ENCODE data around the gene PHF21A. TPM values are rescaled to one million over a fixed set of nuclear protein-coding genes. Genes with fewer than 3 reads are reported as not detected.
"Not testable (repeated sequence)": the region's sequence is repeated elsewhere in the genome, so short reads cannot be mapped to it uniquely, and the experiment has no call there.

Gene PHF21A
- total and polyA plus RNA-seq, 2 donors, result 24.3 to 36.6 TPM

GRCh38 chr11:45993531-45994001 is 127.7 kb downstream of the PHF21A start:
- no peaks in the 10 kb centered on the region for H3K4me1 ChIP-seq (ENCODE audit: insufficient read depth)
- no peak for DNase-seq (ENCODE audit: extremely low spot score)

GRCh38 chr11:45988921-45989320 is 132.3 kb downstream of the PHF21A start:
- no peak overlapping the region for H3K27ac ChIP-seq (ENCODE audit: low read depth)
- no peak for DNase-seq (ENCODE audit: extremely low spot score)
- no peaks in the 10 kb centered on the region for H3K36me3 ChIP-seq (ENCODE audit: insufficient read depth)
- no peaks in the 10 kb centered on the region for H3K4me1 ChIP-seq (ENCODE audit: insufficient read depth)
- 78% methylated on average over 1 of the region's 1 CpG for WGBS
- no peak overlapping the region for H3K4me3 ChIP-seq (ENCODE audit: low read depth, low read length)

More at GRCh38 chr11:45993531-45994001, 127.7 kb downstream of the PHF21A start:
- no peak overlapping the region for H3K4me3 ChIP-seq (ENCODE audit: low read depth, low read length)
- H3K36me3 ChIP-seq (ENCODE audit: insufficient read depth), result no peaks in the 10 kb centered on the region
- 25% methylated on average over 6 of the region's 6 CpGs for WGBS
- H3K27ac ChIP-seq (ENCODE audit: low read depth), result no peak overlapping the region

DNA sequence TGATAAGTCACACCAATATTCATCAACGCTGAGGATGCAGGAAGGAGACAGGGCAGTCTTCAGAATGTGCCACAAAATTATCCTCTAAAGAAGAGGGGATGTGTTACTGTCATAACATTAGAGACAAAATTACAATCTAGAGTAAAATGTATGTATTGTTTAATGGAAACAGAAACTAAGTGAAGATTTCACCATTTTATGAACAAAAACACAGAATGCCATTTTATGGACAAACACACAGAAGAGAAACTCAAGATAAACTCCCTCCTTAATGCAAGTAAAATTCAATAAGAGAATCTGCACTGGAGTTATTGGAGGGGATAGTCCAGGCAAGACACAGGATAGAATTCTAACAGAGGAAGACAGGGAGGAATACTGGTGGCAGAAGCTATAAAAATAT is 136.0 kb downstream of the PHF21A start:
- WGBS, result 90% methylated on average over 1 of the region's 1 CpG
- H3K27ac ChIP-seq (ENCODE audit: low read depth), result no peak overlapping the region
- H3K4me3 ChIP-seq (ENCODE audit: low read depth, low read length), result no peak overlapping the region
- peaks cover 3% of the 10 kb centered on the region for H3K4me1 ChIP-seq (ENCODE audit: insufficient read depth)
- DNase-seq (ENCODE audit: extremely low spot score), result no peak
- H3K36me3 ChIP-seq (ENCODE audit: insufficient read depth), result no peaks in the 10 kb centered on the region

DNA sequence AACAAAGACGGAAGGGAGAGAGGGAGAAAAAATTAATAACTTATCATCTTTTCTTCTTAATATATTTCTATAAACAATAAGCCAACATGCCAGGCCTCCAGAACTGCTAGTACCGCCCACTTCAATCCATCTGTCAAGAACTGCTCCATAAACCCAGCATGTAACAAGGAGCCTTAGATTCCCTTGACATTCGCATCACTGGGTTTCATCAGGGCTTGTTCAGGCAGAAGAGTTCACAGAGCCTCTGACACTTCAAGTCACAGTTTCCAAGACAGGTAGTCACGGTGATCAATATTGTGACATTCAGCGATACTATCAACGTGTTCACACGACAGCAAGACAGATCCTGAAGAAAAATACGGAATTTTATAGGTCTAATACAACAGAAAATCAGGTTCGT is 137.1 kb downstream of the PHF21A start:
- no peaks in the 10 kb centered on the region for H3K36me3 ChIP-seq (ENCODE audit: insufficient read depth)
- no peak overlapping the region for H3K27ac ChIP-seq (ENCODE audit: low read depth)
- H3K4me3 ChIP-seq (ENCODE audit: low read depth, low read length), result no peak overlapping the region
- DNase-seq (ENCODE audit: extremely low spot score), result no peak
- H3K4me1 ChIP-seq (ENCODE audit: insufficient read depth), result peaks cover 3% of the 10 kb centered on the region
- 89% methylated on average over 9 of the region's 9 CpGs for WGBS

DNA sequence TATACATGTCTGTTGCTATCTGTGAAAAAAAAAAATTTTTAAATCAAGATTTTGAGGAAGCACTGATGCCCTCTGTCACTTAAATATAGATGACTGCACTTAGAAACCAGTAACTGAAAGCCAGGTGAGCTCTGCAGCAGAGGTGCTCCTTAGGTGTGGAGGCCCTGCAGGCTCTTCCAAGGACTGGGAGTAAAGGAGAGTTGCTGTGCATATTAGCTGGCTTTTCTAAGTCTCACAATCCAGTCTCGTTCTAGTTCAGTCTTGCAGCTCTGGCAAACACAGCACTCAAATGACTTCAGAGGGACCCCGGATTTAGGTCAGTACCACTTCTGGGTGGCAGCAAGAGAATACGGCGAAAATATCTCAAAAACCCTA is 137.8 kb downstream of the PHF21A start:
- no peak overlapping the region for H3K4me3 ChIP-seq (ENCODE audit: low read depth, low read length)
- no peak overlapping the region for H3K27ac ChIP-seq (ENCODE audit: low read depth)
- WGBS, result 73% methylated on average over 4 of the region's 4 CpGs
- peaks cover 3% of the 10 kb centered on the region for H3K36me3 ChIP-seq (ENCODE audit: insufficient read depth)
- no peak for DNase-seq (ENCODE audit: extremely low spot score)
- peaks cover 3% of the 10 kb centered on the region for H3K4me1 ChIP-seq (ENCODE audit: insufficient read depth)

DNA sequence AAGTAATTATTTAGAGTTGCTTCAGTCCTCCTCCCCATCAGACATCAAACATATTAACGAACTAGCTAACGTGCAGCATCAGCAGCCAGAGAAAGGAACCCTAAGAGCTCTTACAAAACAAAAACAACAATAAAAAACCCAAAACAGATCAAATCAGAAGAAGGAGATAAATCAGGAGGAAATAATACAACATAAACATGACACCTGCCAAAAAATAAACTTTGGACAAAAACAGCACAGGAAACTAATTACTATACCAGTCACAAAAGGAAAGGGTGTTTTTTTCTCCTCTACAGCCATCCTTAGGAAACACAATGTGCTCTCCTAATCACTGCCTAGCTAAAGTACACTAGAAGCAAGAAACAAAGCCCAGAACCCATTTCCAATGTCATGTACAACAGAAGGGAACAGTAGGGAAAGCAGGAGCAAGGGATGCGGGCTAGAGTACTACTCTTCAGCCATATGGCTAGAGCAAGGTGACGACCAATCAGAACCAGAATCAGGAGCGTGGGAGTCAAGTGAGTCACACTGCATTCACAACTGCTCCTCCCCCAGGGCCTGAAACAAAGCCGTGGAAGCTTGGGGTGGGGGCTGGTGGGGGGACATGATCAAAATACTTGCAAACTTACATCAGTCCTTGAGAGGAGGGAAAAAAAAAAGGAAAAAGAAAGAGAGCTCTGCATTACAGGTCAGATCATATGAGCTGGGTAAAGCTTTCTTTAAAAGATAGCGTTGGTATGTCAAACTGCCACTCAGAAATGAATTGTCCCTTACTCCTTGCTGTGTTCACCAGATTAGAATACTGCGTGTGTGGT is 138.4 kb downstream of the PHF21A start:
- Histone ChIP-seq H3K36me3 (ENCODE audit: insufficient read depth) (peaks cover 4% of the 10 kb centered on the region), H3K27ac (ENCODE audit: low read depth) (no peak overlapping the region), H3K4me3 (ENCODE audit: low read depth, low read length) (no peak overlapping the region), H3K4me1 (ENCODE audit: insufficient read depth) (peaks cover 3% of the 10 kb centered on the region)
- 48% methylated on average over 8 of the region's 8 CpGs for WGBS
- DNase-seq (ENCODE audit: extremely low spot score), result no peak

DNA sequence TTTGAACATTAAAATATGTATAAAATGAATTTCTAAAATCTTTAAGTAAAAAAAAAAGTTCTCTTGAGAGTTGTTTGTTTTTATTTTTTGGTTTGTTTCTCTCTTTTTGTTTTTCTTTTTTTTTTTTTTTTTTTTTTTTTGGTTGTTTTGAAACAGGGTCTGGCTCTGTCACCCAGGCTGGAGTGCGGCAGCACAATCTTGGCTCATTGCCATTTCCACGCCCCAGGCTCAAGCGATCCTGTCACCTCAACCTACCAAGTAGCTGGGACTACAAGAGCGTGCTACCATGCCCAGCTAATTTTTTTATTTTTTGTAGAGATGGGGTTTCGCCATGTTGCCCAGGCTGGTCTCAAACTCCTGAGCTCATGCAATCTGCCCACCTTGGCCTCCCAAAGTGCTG is 139.4 kb downstream of the PHF21A start:
- DNase-seq (ENCODE audit: extremely low spot score); H3K36me3 ChIP-seq (ENCODE audit: insufficient read depth); H3K4me1 ChIP-seq (ENCODE audit: insufficient read depth); H3K4me3 ChIP-seq (ENCODE audit: low read depth, low read length); H3K27ac ChIP-seq (ENCODE audit: low read depth): not testable (repeated sequence)
- WGBS, result 79% methylated on average over 5 of the region's 5 CpGs

- DNase-seq (ENCODE audit: extremely low spot score), result no peak
- WGBS, result 87% methylated on average over 1 of the region's 1 CpG
- H3K36me3 ChIP-seq (ENCODE audit: insufficient read depth), result peaks cover 5% of the 10 kb centered on the region
- no peak overlapping the region for H3K27ac ChIP-seq (ENCODE audit: low read depth)
- no peak overlapping the region for H3K4me3 ChIP-seq (ENCODE audit: low read depth, low read length)
- no peaks in the 10 kb centered on the region for H3K4me1 ChIP-seq (ENCODE audit: insufficient read depth)
Observed at GRCh38 chr11:45974806-45975205, 146.4 kb downstream of the PHF21A start.

DNA sequence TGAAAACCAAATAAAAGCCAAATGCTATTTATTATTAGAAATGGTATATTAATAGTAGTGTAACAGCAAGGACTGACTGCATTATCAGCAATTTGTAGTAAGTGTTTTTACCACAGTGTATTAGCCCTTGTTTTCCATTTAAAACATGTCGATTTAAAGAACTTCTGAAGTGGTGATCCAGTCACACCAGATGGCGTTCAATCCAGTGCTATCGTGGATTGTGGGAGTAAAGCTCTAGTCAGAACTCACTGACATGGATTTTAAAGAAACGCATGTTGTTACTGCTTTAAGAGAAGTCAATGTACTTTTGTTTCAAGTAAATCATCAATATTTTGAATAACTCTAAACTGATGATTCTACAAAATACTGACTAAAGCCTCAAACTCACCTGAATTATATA is 147.7 kb downstream of the PHF21A start:
- Histone ChIP-seq H3K27ac (ENCODE audit: low read depth) (no peak overlapping the region), H3K4me1 (ENCODE audit: insufficient read depth) (no peaks in the 10 kb centered on the region), H3K36me3 (ENCODE audit: insufficient read depth) (peaks cover 4% of the 10 kb centered on the region), H3K4me3 (ENCODE audit: low read depth, low read length) (no peak overlapping the region)
- 56% methylated on average over 4 of the region's 4 CpGs for WGBS
- no peak for DNase-seq (ENCODE audit: extremely low spot score)

DNA sequence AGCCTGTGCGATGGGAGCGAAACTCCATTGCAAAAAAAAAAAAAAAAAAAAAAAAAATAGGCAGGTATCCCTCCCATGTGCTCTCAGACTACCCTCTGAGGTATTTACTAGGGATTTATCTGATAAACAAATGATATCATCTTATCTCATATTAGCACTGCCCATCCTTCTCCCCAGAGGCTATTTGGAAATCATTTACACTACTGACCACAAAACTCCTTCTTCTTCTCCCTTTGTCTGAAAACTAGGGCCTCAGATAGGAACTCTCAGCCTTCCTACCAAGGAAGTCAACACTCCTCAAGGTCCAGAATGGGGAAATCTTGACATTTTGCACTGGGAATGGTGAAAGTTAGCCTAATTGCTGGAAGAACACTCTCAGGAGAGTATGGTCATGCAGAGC is 152.4 kb downstream of the PHF21A start:
- 91% methylated on average over 2 of the region's 2 CpGs for WGBS
- DNase-seq (ENCODE audit: extremely low spot score), result no peak
- no peak overlapping the region for H3K27ac ChIP-seq (ENCODE audit: low read depth)
- H3K36me3 ChIP-seq (ENCODE audit: insufficient read depth), result no peaks in the 10 kb centered on the region
- H3K4me1 ChIP-seq (ENCODE audit: insufficient read depth), result no peaks in the 10 kb centered on the region
- H3K4me3 ChIP-seq (ENCODE audit: low read depth, low read length), result no peak overlapping the region

DNA sequence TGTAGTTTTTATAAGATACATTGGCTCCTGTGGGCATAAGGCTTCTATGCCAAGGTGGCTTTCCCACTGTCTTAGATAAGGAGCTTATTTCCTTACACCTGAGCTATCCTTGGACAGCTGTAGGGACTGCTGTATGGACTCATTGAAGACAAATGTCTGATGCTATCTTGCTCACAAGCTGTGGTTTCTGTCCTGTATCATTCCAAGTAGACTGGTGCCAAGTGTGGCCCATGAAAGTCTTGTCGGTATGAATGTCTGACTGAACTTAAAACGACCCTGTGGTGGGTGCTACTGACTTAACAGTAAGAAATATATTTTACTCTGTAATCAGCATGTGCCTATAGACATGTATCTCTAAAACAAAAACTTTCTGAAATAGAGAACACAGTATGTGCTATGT is 153.7 kb downstream of the PHF21A start:
- H3K36me3 ChIP-seq (ENCODE audit: insufficient read depth), result no peaks in the 10 kb centered on the region
- H3K4me3 ChIP-seq (ENCODE audit: low read depth, low read length), result no peak overlapping the region
- DNase-seq (ENCODE audit: extremely low spot score), result no peak
- H3K27ac ChIP-seq (ENCODE audit: low read depth), result no peak overlapping the region
- no peaks in the 10 kb centered on the region for H3K4me1 ChIP-seq (ENCODE audit: insufficient read depth)
- WGBS, result 61% methylated on average over 2 of the region's 2 CpGs

DNA sequence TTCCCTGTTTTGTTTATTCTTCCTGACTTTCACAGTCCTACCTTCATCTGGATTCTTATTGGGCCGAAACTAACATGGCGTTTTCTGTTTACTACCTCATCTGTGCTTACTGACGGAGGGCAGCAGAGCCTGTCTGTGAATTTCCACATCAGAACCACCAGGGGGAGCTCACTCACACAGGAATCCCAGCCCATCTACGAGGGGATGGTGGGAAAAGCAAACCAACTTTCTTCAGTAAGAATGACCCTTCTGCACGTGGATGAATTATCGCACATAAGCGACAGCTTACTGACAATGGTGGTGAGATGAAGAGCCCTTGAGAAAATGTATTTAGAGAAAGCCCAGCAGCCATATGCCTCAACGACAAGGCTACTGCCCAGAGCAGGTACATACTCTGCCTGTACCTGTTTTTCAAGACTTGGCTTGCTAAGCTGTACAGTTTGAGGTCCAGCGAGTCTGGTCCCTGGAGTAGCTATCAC is 156.3 kb downstream of the PHF21A start:
- H3K27ac ChIP-seq (ENCODE audit: low read depth), result no peak overlapping the region
- WGBS, result 22% methylated on average over 9 of the region's 9 CpGs
- H3K36me3 ChIP-seq (ENCODE audit: insufficient read depth), result no peaks in the 10 kb centered on the region
- H3K4me3 ChIP-seq (ENCODE audit: low read depth, low read length), result no peak overlapping the region
- H3K4me1 ChIP-seq (ENCODE audit: insufficient read depth), result no peaks in the 10 kb centered on the region
- DNase-seq (ENCODE audit: extremely low spot score), result peak; percentile 48

DNA sequence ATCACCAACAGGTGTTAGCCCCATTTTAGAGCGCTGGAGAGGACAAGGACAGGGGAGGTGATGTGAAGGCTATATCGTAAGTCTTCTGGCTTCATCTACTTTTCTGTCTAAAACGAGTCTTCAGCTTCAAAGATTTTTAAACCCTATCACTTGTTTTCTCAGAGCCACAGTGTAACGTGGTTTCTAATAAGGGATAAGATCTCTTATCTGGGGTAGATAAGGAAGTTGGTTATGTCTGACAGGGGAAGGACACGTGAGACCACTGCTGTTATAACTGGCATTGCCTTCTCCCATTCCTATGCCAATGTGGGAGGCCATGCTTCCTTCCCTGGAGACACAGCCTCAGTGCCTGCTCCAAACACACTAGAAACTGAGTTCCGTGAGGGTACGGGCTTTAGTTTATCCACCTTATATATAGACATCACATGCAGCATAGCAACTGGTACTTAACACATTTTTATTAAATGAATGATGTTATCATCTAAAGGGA is 159.5 kb downstream of the PHF21A start:
- WGBS, result 76% methylated on average over 7 of the region's 7 CpGs
- no peak overlapping the region for H3K27ac ChIP-seq (ENCODE audit: low read depth)
- H3K4me1 ChIP-seq (ENCODE audit: insufficient read depth), result no peaks in the 10 kb centered on the region

GRCh38 chr11:45960387-45961095 is 160.7 kb downstream of the PHF21A start:
- DNase-seq (ENCODE audit: extremely low spot score), result no peak
- no peak overlapping the region for H3K27ac ChIP-seq (ENCODE audit: low read depth)
- no peak overlapping the region for H3K4me3 ChIP-seq (ENCODE audit: low read depth, low read length)
- H3K4me1 ChIP-seq (ENCODE audit: insufficient read depth), result no peaks in the 10 kb centered on the region
- H3K36me3 ChIP-seq (ENCODE audit: insufficient read depth), result no peaks in the 10 kb centered on the region
- 57% methylated on average over 4 of the region's 4 CpGs for WGBS

More for the DNA sequence above, 159.5 kb downstream of the PHF21A start:
- Histone ChIP-seq H3K36me3 (ENCODE audit: insufficient read depth) (no peaks in the 10 kb centered on the region), H3K4me3 (ENCODE audit: low read depth, low read length) (no peak overlapping the region)
- DNase-seq (ENCODE audit: extremely low spot score), result no peak

All from urinary bladder (tissue), 4 donors.